GM23338 (cell line): ENCODE results near the gene ZDHHC3.

ENCODE experiments used
- CREB1 ChIP-seq: fragments of 250-450 bp; sonication (Bioruptor Pico); IDR thresholded peaks from 2 replicates; pipeline ENCODE4 v1.5.0; 2020; ENCODE audit warnings: low read depth, mild to moderate bottlenecking, moderate library complexity
- EZH2 ChIP-seq: fragments of 200-600 bp; sonication (generic); IDR thresholded peaks from one replicate; pipeline ENCODE4 v1.8.0; 2017; ENCODE audit warnings: antibody characterized with exemption, mild to moderate bottlenecking, low read depth; ENCODE audit not compliant: unreplicated experiment
- EZH2phosphoT487 ChIP-seq: fragments of 200-600 bp; sonication (generic); IDR thresholded peaks from one replicate; pipeline ENCODE4 v1.8.1; 2018; ENCODE audit warnings: antibody characterized with exemption; ENCODE audit not compliant: unreplicated experiment
- JUNB ChIP-seq: IDR thresholded peaks from one replicate; pipeline ENCODE4 v1.6.1; 2016; ENCODE audit warnings: antibody characterized with exemption; ENCODE audit not compliant: unreplicated experiment
- NANOG ChIP-seq: IDR thresholded peaks from 2 replicates; pipeline ENCODE4 v1.6.1; 2016; ENCODE audit warnings: antibody characterized with exemption, borderline replicate concordance
- POLR2AphosphoS5 ChIP-seq: IDR thresholded peaks from 2 replicates; pipeline ENCODE4 v1.6.1; 2016; ENCODE audit warnings: antibody characterized with exemption, low read depth
- STAT1 ChIP-seq: IDR thresholded peaks from one replicate; pipeline ENCODE4 v1.6.1; 2016; ENCODE audit warnings: antibody characterized with exemption; ENCODE audit not compliant: unreplicated experiment
- ZNF114 ChIP-seq: fragments of 250-450 bp; sonication (Bioruptor Pico); IDR thresholded peaks from 2 replicates; pipeline ENCODE4 v1.5.0; 2020; ENCODE audit warnings: mild to moderate bottlenecking, moderate library complexity
- ZNF331 ChIP-seq: fragments of 250-450 bp; sonication (Bioruptor Pico); IDR thresholded peaks from 2 replicates; pipeline ENCODE4 v1.5.0; 2020; ENCODE audit warnings: low read depth, mild to moderate bottlenecking, moderate library complexity
- TF ChIP-seq, protein P1 (sequence below), 2 experiments: fragments of 200-600 bp in 1 of 2; sonication (generic) in 1 of 2; conservative IDR thresholded peaks; 2 replicates each; pipeline versions ENCODE4 v1.5.1 to v1.6.1; 2016 to 2017; ENCODE audit warnings: antibody characterized with exemption in 2 of 2, low read depth in 2 of 2, mild to moderate bottlenecking in 2 of 2, moderate library complexity in 1 of 2
- TF ChIP-seq, protein P2 (sequence below): IDR thresholded peaks from one replicate; pipeline ENCODE4 v1.6.1; 2018; ENCODE audit warnings: antibody characterized with exemption; ENCODE audit not compliant: unreplicated experiment
- TF ChIP-seq, protein P3 (sequence below): IDR thresholded peaks from 2 replicates; pipeline ENCODE4 v1.6.1; 2016; ENCODE audit warnings: antibody characterized with exemption

DNA sequence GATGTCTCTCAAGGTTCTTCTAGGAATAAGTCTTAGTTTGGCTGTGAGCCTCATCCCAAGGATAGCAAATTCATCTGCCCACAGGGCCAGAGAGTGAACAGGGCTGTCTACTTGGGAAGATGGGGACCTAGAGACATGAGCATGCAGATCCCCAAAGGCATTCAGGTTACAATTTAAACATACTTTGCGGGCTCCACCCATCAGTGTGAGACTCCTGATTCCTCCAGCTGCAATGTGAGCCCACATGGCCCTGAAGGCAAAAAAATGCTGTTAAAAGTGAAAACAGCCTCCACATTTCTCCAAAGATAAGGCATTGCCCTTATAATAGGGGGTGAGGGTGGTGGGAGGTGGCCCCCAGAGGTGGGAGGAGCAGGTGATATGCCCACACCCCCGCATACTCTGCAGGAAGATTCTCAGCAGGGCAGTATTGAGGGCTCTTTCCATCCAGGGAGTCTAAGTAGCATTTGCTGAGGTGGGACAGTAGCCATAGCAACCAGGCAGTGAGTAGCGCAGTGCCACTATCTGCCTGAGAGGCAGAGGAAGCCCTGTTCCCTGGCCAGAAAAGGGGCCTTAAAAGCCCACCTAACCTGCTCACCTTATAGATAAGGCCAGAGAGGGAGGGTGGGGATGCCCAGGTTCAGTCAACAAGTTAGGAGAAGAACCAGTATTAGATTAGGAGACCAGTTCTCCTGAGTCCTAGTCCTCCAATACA, 70.4 kb downstream of the ZDHHC3 start:
- TF ChIP-seq, protein P1, sequence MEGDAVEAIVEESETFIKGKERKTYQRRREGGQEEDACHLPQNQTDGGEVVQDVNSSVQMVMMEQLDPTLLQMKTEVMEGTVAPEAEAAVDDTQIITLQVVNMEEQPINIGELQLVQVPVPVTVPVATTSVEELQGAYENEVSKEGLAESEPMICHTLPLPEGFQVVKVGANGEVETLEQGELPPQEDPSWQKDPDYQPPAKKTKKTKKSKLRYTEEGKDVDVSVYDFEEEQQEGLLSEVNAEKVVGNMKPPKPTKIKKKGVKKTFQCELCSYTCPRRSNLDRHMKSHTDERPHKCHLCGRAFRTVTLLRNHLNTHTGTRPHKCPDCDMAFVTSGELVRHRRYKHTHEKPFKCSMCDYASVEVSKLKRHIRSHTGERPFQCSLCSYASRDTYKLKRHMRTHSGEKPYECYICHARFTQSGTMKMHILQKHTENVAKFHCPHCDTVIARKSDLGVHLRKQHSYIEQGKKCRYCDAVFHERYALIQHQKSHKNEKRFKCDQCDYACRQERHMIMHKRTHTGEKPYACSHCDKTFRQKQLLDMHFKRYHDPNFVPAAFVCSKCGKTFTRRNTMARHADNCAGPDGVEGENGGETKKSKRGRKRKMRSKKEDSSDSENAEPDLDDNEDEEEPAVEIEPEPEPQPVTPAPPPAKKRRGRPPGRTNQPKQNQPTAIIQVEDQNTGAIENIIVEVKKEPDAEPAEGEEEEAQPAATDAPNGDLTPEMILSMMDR (conservative IDR thresholded peaks at IDR 0.05; ENCODE audit: low read depth in 2 of 2) = no peak
- TF ChIP-seq, protein P2, sequence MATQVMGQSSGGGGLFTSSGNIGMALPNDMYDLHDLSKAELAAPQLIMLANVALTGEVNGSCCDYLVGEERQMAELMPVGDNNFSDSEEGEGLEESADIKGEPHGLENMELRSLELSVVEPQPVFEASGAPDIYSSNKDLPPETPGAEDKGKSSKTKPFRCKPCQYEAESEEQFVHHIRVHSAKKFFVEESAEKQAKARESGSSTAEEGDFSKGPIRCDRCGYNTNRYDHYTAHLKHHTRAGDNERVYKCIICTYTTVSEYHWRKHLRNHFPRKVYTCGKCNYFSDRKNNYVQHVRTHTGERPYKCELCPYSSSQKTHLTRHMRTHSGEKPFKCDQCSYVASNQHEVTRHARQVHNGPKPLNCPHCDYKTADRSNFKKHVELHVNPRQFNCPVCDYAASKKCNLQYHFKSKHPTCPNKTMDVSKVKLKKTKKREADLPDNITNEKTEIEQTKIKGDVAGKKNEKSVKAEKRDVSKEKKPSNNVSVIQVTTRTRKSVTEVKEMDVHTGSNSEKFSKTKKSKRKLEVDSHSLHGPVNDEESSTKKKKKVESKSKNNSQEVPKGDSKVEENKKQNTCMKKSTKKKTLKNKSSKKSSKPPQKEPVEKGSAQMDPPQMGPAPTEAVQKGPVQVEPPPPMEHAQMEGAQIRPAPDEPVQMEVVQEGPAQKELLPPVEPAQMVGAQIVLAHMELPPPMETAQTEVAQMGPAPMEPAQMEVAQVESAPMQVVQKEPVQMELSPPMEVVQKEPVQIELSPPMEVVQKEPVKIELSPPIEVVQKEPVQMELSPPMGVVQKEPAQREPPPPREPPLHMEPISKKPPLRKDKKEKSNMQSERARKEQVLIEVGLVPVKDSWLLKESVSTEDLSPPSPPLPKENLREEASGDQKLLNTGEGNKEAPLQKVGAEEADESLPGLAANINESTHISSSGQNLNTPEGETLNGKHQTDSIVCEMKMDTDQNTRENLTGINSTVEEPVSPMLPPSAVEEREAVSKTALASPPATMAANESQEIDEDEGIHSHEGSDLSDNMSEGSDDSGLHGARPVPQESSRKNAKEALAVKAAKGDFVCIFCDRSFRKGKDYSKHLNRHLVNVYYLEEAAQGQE = no peak
- TF ChIP-seq EZH2 = no peak
- TF ChIP-seq POLR2AphosphoS5 = no peak
- TF ChIP-seq EZH2phosphoT487 = no peak
- no peak for TF ChIP-seq CREB1 (CRISPR knock-in tag)
- TF ChIP-seq JUNB = no peak
- TF ChIP-seq, protein P3, sequence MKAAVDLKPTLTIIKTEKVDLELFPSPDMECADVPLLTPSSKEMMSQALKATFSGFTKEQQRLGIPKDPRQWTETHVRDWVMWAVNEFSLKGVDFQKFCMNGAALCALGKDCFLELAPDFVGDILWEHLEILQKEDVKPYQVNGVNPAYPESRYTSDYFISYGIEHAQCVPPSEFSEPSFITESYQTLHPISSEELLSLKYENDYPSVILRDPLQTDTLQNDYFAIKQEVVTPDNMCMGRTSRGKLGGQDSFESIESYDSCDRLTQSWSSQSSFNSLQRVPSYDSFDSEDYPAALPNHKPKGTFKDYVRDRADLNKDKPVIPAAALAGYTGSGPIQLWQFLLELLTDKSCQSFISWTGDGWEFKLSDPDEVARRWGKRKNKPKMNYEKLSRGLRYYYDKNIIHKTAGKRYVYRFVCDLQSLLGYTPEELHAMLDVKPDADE = no peak
- no peak for TF ChIP-seq ZNF114
- no peak for TF ChIP-seq ZNF331 (CRISPR knock-in tag)
- TF ChIP-seq STAT1 = no peak
- TF ChIP-seq NANOG = no peak
